ENCODE results near the gene COQ8A. TPM values are rescaled to one million over a fixed set of nuclear protein-coding genes. Genes with fewer than 3 reads are reported as not detected.

The COQ8A gene
- total and polyA plus RNA-seq, 2 experiments from 2014 or later: 25.2 to 37.4 TPM

- TF ChIP-seq ZNF462 (CRISPR knock-in tag; IDR thresholded peaks at IDR 0.05) (no peak), JUNB (IDR thresholded peaks at IDR 0.05; ENCODE audit: unreplicated experiment) (no peak), EZH2phosphoT487 (IDR thresholded peaks at IDR 0.05; ENCODE audit: unreplicated experiment) (no peak), ZNF331 (CRISPR knock-in tag; IDR thresholded peaks at IDR 0.05; ENCODE audit: low read depth) (no peak)
Measured at GRCh38 chr1:226962421-226963391, 22.6 kb downstream of the COQ8A start (continued).

- H3K27me3 Mint-ChIP-seq (ENCODE audit: insufficient read depth, low read depth, poor library complexity): peaks cover 2% of the 10 kb centered on the region
- H3K36me3 Mint-ChIP-seq (ENCODE audit: low read depth): peaks cover 4% of the 10 kb centered on the region; the same call in 1 of the 3 replicates
- H3K27ac ChIP-seq (ENCODE audit: low read depth): no peak overlapping the region
- H3K9me2 ChIP-seq (ENCODE audit: insufficient read depth): no peaks in the 10 kb centered on the region
- H3K4me2 ChIP-seq: no peak overlapping the region
- no peaks in the 10 kb centered on the region for H4K20me1 ChIP-seq (replicated peaks; ENCODE audit: insufficient read depth)
- ATAC-seq: no peak
- no peak overlapping the region for H3K4me3 ChIP-seq
- H3K79me2 ChIP-seq (replicated peaks; ENCODE audit: insufficient read depth): peaks cover 7% of the 10 kb centered on the region
- no peak overlapping the region for H2AFZ ChIP-seq
- H3K27ac Mint-ChIP-seq: no peak overlapping the region
- no peaks in the 10 kb centered on the region for H3F3A ChIP-seq (replicated peaks; ENCODE audit: low read depth)
- H3K27me3 ChIP-seq (ENCODE audit: insufficient read depth): no peaks in the 10 kb centered on the region
- H3K4me1 ChIP-seq (ENCODE audit: insufficient read depth): no peaks in the 10 kb centered on the region
- H3K36me3 ChIP-seq (ENCODE audit: insufficient read depth): no peaks in the 10 kb centered on the region
- H3K4me3 Mint-ChIP-seq: no peak overlapping the region
- H3K4me1 Mint-ChIP-seq: peaks cover 3% of the 10 kb centered on the region; the same call in 2 of the 3 replicates
- DNase-seq (ENCODE audit: low spot score): no peak
- peaks cover 11% of the 10 kb centered on the region for H3K9me3 Mint-ChIP-seq
- TF ChIP-seq EZH2phosphoT487 (IDR thresholded peaks at IDR 0.05; ENCODE audit: unreplicated experiment) (no peak), POLR2AphosphoS5 (IDR thresholded peaks at IDR 0.05; ENCODE audit: low read depth) (no peak), STAT1 (IDR thresholded peaks at IDR 0.05; ENCODE audit: unreplicated experiment) (no peak), REST (IDR thresholded peaks at IDR 0.05; ENCODE audit: unreplicated experiment) (no peak)
Measured at GRCh38 chr1:226964068-226964425, 24.0 kb downstream of the COQ8A start.
